Vagina (tissue), 2 donors: ENCODE data around the gene FLRT2. TPM values are rescaled to one million over a fixed set of nuclear protein-coding genes. Genes with fewer than 3 reads are reported as not detected.

Experiments
- DNase-seq, 2 donors: peaks; one replicate each; pipeline ENCODE4 v3.0.0-alpha.2; 2017; ENCODE audit errors: extremely low spot score in 2 of 2
- H3K27ac ChIP-seq: fragments of 200-600 bp; sonication (generic); one replicate; pipeline ENCODE4 v1.5.1; 2019
- H3K27me3 ChIP-seq: fragments of 200-600 bp; sonication (generic); one replicate; pipeline ENCODE4 v1.5.1; 2019
- H3K36me3 ChIP-seq, 2 donors: fragments of 200-600 bp; sonication (generic); one replicate each; pipeline ENCODE4 v1.5.1; 2017 to 2019
- H3K4me1 ChIP-seq: fragments of 200-600 bp; sonication (generic); one replicate; pipeline ENCODE4 v1.5.1; 2019
- H3K4me3 ChIP-seq, 2 donors: fragments of 200-600 bp; sonication (generic); 1 replicate in 1 of 2; 2 replicates in 1 of 2; pipeline ENCODE4 v1.5.1; 2016 to 2019
- H3K9me3 ChIP-seq: fragments of 200-600 bp; sonication (generic); one replicate; pipeline ENCODE4 v1.5.1; 2019
- POLR2A ChIP-seq, 2 donors: fragments of 450-650 bp; IDR thresholded peaks; one replicate each; pipeline ENCODE4 v1.6.1; 2017; ENCODE audit warnings: antibody characterized with exemption in 2 of 2, mild to moderate bottlenecking in 2 of 2, moderate library complexity in 2 of 2
- POLR2AphosphoS5 ChIP-seq, 2 donors: sonication (generic); formaldehyde crosslinking; IDR thresholded peaks; one replicate each; pipeline ENCODE4 v1.9.0; 2017; ENCODE audit warnings: antibody characterized with exemption in 2 of 2, mild to moderate bottlenecking in 2 of 2, low read depth in 1 of 2; ENCODE audit not compliant: insufficient read depth in 1 of 2
- intact Hi-C: fragments of 100-400 bp; cut with DNase I; formaldehyde crosslinking; loops from one replicate; pipeline ENCODE4 v1.15.1; 2023
- total RNA-seq: library from RNA; depleted of rRNA; stranded (reverse); fragments of >200 nt; gene quantifications from one replicate; pipeline ENCODE4 v1.2.3, GENCODE V29; 2016
- TF ChIP-seq, protein P1 (sequence below), 3 experiments: fragments of 450-650 bp in 2 of 3; fragments of 200-600 bp in 1 of 3; sonication (generic) in 1 of 3; IDR thresholded peaks; one replicate each; pipeline ENCODE4 v1.5.1; 2017 to 2019; ENCODE audit warnings: antibody characterized with exemption in 3 of 3, mild to moderate bottlenecking in 2 of 3, moderate library complexity in 2 of 3

FLRT2 gene
- total RNA-seq = 22.8 TPM

- Histone ChIP-seq H3K4me3 (peak within 1 kb of the TSS; percentile 68 to 76), H3K27me3 (no peaks in the 10 kb centered on the region), H3K27ac (peak within 1 kb of the TSS; percentile 81), H3K36me3 (no peaks in the 10 kb centered on the region), H3K9me3 (no peaks in the 10 kb centered on the region), H3K4me1 (peaks cover 31% of the 10 kb centered on the region)
- intact Hi-C loops = no loop called here
- no peak for DNase-seq
- TF ChIP-seq, protein P1, sequence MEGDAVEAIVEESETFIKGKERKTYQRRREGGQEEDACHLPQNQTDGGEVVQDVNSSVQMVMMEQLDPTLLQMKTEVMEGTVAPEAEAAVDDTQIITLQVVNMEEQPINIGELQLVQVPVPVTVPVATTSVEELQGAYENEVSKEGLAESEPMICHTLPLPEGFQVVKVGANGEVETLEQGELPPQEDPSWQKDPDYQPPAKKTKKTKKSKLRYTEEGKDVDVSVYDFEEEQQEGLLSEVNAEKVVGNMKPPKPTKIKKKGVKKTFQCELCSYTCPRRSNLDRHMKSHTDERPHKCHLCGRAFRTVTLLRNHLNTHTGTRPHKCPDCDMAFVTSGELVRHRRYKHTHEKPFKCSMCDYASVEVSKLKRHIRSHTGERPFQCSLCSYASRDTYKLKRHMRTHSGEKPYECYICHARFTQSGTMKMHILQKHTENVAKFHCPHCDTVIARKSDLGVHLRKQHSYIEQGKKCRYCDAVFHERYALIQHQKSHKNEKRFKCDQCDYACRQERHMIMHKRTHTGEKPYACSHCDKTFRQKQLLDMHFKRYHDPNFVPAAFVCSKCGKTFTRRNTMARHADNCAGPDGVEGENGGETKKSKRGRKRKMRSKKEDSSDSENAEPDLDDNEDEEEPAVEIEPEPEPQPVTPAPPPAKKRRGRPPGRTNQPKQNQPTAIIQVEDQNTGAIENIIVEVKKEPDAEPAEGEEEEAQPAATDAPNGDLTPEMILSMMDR (IDR thresholded peaks at IDR 0.05) = no peak
- TF ChIP-seq POLR2AphosphoS5 (IDR thresholded peaks at IDR 0.05; ENCODE audit: insufficient read depth in 1 of 2, low read depth in 1 of 2) = no peak
- TF ChIP-seq POLR2A (IDR thresholded peaks at IDR 0.05) = no peak
Observed at GRCh38 chr14:85529803-85530574, at the start of gene FLRT2. FLRT2 (plus strand) TSS chr14:85530144; CDS start chr14:85621515, 91,371 bp downstream.

DNA sequence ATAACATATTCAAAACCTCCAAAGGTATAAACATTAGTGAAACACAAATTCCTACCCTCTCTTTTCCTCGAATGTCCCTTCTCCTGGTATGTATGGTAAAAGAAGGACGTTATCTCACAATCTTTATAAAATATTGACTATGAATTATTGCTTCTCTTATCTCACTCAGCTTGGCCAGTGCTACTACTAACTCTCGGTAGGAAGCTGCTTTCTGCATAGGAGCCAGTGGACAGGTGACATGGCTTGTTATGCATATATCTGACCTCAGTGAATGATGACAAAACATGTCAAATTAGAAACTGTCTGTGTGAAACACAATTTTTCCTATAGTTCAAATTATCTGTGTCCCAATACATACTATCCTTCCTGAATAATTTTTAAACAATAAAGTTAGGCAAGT, 48.5 kb upstream of the FLRT2 start:
- intact Hi-C loops = no loop called here
- H3K4me1 ChIP-seq = no peaks in the 10 kb centered on the region
- no peak for DNase-seq
- H3K27ac ChIP-seq = no peak overlapping the region
- H3K9me3 ChIP-seq = no peaks in the 10 kb centered on the region
- no peak overlapping the region for H3K4me3 ChIP-seq
- H3K36me3 ChIP-seq = no peaks in the 10 kb centered on the region
- no peaks in the 10 kb centered on the region for H3K27me3 ChIP-seq
- TF ChIP-seq, protein P1 (IDR thresholded peaks at IDR 0.05) = no peak
- TF ChIP-seq POLR2A (IDR thresholded peaks at IDR 0.05) (no peak), POLR2AphosphoS5 (IDR thresholded peaks at IDR 0.05; ENCODE audit: insufficient read depth in 1 of 2, low read depth in 1 of 2) (no peak)

- no peaks in the 10 kb centered on the region for H3K36me3 ChIP-seq
- H3K4me1 ChIP-seq = no peaks in the 10 kb centered on the region
- no peaks in the 10 kb centered on the region for H3K27me3 ChIP-seq
- no peaks in the 10 kb centered on the region for H3K9me3 ChIP-seq
- no peak for DNase-seq
- H3K27ac ChIP-seq = no peak overlapping the region
- H3K4me3 ChIP-seq = no peak overlapping the region
- TF ChIP-seq, protein P1 (IDR thresholded peaks at IDR 0.05) = no peak
- no peak for TF ChIP-seq POLR2A (IDR thresholded peaks at IDR 0.05)
- TF ChIP-seq POLR2AphosphoS5 (IDR thresholded peaks at IDR 0.05; ENCODE audit: insufficient read depth in 1 of 2, low read depth in 1 of 2) = no peak
- intact Hi-C loops = no loop called here
Observed at GRCh38 chr14:85482552-85482951, 47.4 kb upstream of the FLRT2 start.

DNA sequence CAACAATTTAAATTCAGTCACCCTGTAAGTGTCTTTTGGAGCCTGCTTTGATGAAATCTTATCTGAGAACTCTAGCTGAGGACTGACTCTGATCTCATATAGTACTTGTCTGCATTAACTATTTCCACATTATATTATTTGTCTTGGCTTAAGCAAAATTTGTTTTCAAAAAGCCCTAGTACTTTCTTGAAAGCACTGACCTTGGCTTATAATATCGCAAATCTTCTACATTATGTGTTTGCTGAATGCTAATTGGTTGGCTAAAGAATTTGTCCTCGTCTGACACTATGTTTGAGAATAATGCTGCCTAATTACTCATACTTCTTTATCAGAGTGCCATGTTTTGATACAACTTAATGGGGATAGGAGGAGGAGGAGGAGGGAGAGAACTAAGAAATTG, 46.9 kb upstream of the FLRT2 start:
- Histone ChIP-seq H3K36me3 (no peaks in the 10 kb centered on the region), H3K27ac (no peak overlapping the region), H3K4me3 (no peak overlapping the region), H3K4me1 (no peaks in the 10 kb centered on the region), H3K9me3 (no peaks in the 10 kb centered on the region), H3K27me3 (no peaks in the 10 kb centered on the region)
- no peak for DNase-seq
- TF ChIP-seq POLR2AphosphoS5 (IDR thresholded peaks at IDR 0.05; ENCODE audit: insufficient read depth in 1 of 2, low read depth in 1 of 2) = no peak
- TF ChIP-seq, protein P1 (IDR thresholded peaks at IDR 0.05) = no peak
- TF ChIP-seq POLR2A (IDR thresholded peaks at IDR 0.05) = no peak
- intact Hi-C loops = no loop called here

DNA sequence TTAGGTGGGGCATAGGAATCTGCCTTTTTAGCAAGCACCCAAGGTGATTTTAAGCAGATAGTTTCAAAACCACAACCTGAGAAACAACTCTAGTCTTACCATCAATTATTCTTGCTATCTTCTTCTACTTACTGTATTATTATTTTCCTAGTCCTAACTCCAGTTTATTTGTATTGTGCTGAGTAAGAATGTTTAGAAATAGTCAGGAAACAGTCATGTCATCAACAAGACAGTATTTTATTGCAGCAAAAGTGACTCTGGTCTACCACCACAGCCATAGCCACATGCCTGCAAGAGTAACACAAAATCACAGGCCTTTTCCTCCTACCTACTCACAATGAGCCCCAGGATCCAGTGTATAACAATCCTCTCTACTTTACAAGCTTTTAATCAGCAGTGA, 46.3 kb upstream of the FLRT2 start:
- DNase-seq = no peak
- H3K27me3 ChIP-seq = no peaks in the 10 kb centered on the region
- H3K9me3 ChIP-seq = no peaks in the 10 kb centered on the region
- H3K4me1 ChIP-seq = no peaks in the 10 kb centered on the region
- no peaks in the 10 kb centered on the region for H3K36me3 ChIP-seq
- TF ChIP-seq, protein P1 (IDR thresholded peaks at IDR 0.05) = no peak
- H3K27ac ChIP-seq = no peak overlapping the region
- intact Hi-C loops = no loop called here
- H3K4me3 ChIP-seq = no peak overlapping the region
